H1 (cell line): ENCODE measurements around the gene TTC3. TPM values are rescaled to one million over a fixed set of nuclear protein-coding genes. Genes with fewer than 3 reads are reported as not detected.

Experiments used
- CTBP2 ChIP-seq: IDR thresholded peaks from 2 replicates; pipeline ENCODE4 v1.7.0; 2011; ENCODE audit warnings: borderline replicate concordance, mild to moderate bottlenecking, moderate library complexity, mixed read lengths, low read length; ENCODE audit not compliant: insufficient read depth, insufficient read length
- HDAC6 ChIP-seq: IDR thresholded peaks from one replicate; pipeline ENCODE4 v1.7.1; 2012; ENCODE audit warnings: low read depth, mild to moderate bottlenecking, inconsistent platforms, low read length, moderate library complexity
- RFX5 ChIP-seq: IDR thresholded peaks from 2 replicates; pipeline ENCODE4 v1.6.1; 2011; ENCODE audit warnings: low read depth, low read length, improper control_type of control experiment, borderline replicate concordance
- TCF12 ChIP-seq: IDR thresholded peaks from 2 replicates; pipeline ENCODE4 v1.6.1; 2011; ENCODE audit warnings: low read depth, mild to moderate bottlenecking, low read length
- polyA plus RNA-seq, 7 experiments: library from polyadenylated mRNA; depleted of rRNA in 3 of 7; stranded (reverse) in 5 of 7; unstranded in 2 of 7; fragments of >200 nt in 5 of 7; fragments of 200-250 nt in 2 of 7; gene quantifications; 1 replicate in 5 of 7; 2 replicates in 1 of 7; 4 replicates in 1 of 7; pipeline versions ENCODE4 v1.2.1 to v1.2.3, GENCODE V29; 2011 to 2013; ENCODE audit warnings: missing spikeins in 2 of 7, mixed read lengths in 2 of 7
- total RNA-seq: library from RNA; stranded (reverse); fragmentation: NEBNext Ultra II Directional; extraction: Animal tissue kit (Norgen Biotek cat#: 25700); gene quantifications from 2 replicates; pipeline ENCODE4 v1.2.1, GENCODE V29; 2021

TTC3 gene
- total and polyA plus RNA-seq, 2 of the 8 experiments (the other 6 are each of a cell fraction or from before 2014, with no cell fraction given): 11.0 to 36.2 TPM

- no peak for TF ChIP-seq HDAC6
- TF ChIP-seq RFX5: no peak
- no peak for TF ChIP-seq CTBP2
- no peak for TF ChIP-seq TCF12
Observed at GRCh38 chr21:37085726-37086125, 12.7 kb downstream of the TTC3 start (continued).
